Uterine smooth muscle cell (primary cell): ENCODE measurements around the gene SLC35F4. TPM values are rescaled to one million over a fixed set of nuclear protein-coding genes. Genes with fewer than 3 reads are reported as not detected.

Source experiments
- total RNA-seq: library from RNA; depleted of rRNA; stranded (reverse); fragments of >200 nt; gene quantifications from 2 replicates; pipeline ENCODE4 v1.2.3, GENCODE V29; 2014

The SLC35F4 gene
- total RNA-seq, result 0.12 TPM in 1 of 2 replicates, not detected in the other

DNA sequence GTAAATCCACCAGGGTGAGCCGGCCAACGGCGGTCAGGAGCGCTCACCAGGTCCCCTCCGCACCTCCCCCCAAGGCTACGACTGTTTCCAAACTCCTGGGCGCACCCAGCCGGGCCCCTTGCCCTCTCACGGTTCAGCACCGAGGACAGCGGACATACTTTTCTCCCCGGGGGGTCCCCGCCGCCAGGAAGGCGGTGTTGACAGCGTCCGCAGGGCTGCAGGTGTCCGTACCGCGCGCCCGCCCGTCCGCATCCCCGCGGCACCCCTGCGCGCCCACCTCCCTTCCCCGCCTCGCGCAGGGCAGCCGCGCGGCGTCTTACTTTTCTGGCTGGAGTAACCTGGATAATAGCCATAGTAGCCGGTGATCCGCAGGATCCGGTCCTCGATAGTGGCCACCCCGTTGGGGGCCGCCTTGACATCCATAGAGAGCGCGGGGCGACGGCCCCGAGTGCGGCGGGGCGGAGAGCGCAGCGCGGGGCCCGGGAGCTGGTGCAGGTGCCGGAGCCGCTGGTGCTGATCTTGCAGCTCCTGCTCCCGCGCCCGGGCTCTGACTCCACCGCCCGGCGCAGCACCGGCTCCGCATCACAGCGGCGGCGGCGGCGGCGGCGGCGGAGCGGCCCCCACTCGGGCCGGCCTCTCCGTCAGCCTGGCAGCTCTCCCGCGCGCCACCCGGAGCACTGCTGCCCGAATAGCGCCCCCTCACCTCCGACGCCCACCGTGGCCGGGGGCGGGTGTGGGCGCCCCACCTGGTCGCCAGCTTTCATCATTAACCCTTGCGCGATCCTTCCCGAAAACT is at the start of gene SLC35F4:
Gene SLC35F4, minus strand, starts transcription at position 690 of the 796 bp plus-strand sequence.

